Measurements from ENCODE around the gene MORC2.

Gene MORC2

DNA sequence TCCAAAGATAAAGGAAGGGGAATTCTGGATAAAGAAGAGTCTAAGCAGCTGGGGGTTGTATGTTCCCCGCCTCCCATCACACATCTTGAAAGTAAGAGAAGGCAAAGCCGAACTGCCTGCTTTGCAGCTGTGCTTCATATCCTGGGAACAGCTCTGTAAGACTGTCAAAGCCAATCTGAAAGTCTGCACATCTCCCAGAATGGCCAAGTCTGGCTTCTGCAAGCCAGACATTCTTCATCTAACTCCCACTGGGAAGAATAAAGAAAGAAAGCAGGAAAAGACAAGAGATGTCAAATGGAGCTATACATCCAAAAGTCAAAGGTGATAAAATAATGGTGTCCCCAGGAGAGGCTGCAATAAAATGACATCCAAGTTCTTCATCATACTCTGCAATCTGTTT is 15.4 kb downstream of the MORC2 start:
- no peaks in the 10 kb centered on the region for H3K9me3 ChIP-seq (ENCODE audit: insufficient read depth, low read length, severe bottlenecking)
- H3K27ac ChIP-seq (ENCODE audit: low read length), result no peak overlapping the region
- no peak for ATAC-seq (ENCODE audit: insufficient read depth, low read depth)
- no peak overlapping the region for H3K4me3 ChIP-seq (ENCODE audit: low read depth in 1 of 2, low read length in 2 of 2)
- H4K20me1 ChIP-seq (ENCODE audit: insufficient read depth, low read length), result 0 out of 2 replicates have a peak, but pooled peaks cover 2% of the 10 kb centered on the region
- no peak for DNase-seq
- H3K36me3 ChIP-seq (ENCODE audit: insufficient read depth, low read length), result peaks cover 31% of the 10 kb centered on the region
- H2AFZ ChIP-seq (ENCODE audit: low read depth, low read length), result no peak overlapping the region
- H3K79me2 ChIP-seq (ENCODE audit: insufficient read depth, low read length), result no peaks in the 10 kb centered on the region
- TF ChIP-seq, protein P1, sequence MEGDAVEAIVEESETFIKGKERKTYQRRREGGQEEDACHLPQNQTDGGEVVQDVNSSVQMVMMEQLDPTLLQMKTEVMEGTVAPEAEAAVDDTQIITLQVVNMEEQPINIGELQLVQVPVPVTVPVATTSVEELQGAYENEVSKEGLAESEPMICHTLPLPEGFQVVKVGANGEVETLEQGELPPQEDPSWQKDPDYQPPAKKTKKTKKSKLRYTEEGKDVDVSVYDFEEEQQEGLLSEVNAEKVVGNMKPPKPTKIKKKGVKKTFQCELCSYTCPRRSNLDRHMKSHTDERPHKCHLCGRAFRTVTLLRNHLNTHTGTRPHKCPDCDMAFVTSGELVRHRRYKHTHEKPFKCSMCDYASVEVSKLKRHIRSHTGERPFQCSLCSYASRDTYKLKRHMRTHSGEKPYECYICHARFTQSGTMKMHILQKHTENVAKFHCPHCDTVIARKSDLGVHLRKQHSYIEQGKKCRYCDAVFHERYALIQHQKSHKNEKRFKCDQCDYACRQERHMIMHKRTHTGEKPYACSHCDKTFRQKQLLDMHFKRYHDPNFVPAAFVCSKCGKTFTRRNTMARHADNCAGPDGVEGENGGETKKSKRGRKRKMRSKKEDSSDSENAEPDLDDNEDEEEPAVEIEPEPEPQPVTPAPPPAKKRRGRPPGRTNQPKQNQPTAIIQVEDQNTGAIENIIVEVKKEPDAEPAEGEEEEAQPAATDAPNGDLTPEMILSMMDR (IDR thresholded peaks at IDR 0.05; ENCODE audit: borderline replicate concordance, extremely low read depth, low read length, poor library complexity, severe bottlenecking), result no peak
- TF ChIP-seq EZH2 (IDR thresholded peaks at IDR 0.05; ENCODE audit: borderline replicate concordance, low read depth, low read length, severe bottlenecking), result no peak
- no peaks in the 10 kb centered on the region for H3K4me1 ChIP-seq (ENCODE audit: insufficient read depth, low read length)
- no peaks in the 10 kb centered on the region for H3K27me3 ChIP-seq (ENCODE audit: insufficient read depth, low read length, poor library complexity)
- H3K4me2 ChIP-seq (ENCODE audit: insufficient read depth, low read length), result no peak overlapping the region
- H3K9ac ChIP-seq (ENCODE audit: low read depth, low read length), result no peak overlapping the region

DNA sequence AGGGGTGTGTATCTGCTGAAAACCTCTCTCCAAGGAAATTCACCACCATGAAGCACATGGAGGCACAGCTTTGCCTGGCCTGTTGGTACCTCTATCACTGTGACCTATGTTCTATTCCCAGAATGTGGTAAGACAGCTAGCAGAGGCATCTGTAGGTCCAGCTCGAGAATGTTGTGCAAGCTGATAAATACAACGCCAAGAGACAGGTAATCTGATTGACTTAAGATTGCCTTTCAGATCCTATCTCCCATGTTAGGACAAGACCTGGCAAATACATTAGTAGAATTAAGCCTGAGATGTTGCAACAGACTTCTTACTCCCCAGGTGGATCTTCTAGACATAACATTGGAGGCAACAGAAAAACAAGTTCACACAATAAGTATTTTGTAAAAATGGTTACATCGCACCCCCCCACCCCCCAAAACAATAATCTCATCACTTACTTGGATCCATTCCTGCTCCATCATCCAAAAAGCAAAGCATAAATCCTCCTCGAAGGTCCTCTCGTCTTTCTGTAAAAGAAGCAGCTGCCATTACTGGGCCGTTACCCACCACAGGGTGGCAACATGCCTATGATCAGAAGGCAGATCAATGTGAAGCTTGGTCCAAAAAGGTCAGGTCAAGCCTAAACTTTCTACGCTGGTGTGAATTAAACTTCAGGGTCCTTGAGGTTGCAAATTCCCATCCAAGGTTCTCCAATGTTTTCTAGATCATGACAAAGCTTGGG is 18.5 kb downstream of the MORC2 start:
- no peaks in the 10 kb centered on the region for H3K4me1 ChIP-seq (ENCODE audit: insufficient read depth, low read length)
- H4K20me1 ChIP-seq (ENCODE audit: insufficient read depth, low read length), result 0 out of 2 replicates have a peak, but pooled peaks cover 2% of the 10 kb centered on the region
- H3K9me3 ChIP-seq (ENCODE audit: insufficient read depth, low read length, severe bottlenecking), result no peaks in the 10 kb centered on the region
- H3K4me3 ChIP-seq (ENCODE audit: low read depth in 1 of 2, low read length in 2 of 2), result no peak overlapping the region
- H3K27me3 ChIP-seq (ENCODE audit: insufficient read depth, low read length, poor library complexity), result no peaks in the 10 kb centered on the region
- ATAC-seq (ENCODE audit: insufficient read depth, low read depth) (no peak), DNase-seq (no peak)
- TF ChIP-seq, protein P1 (IDR thresholded peaks at IDR 0.05; ENCODE audit: borderline replicate concordance, extremely low read depth, low read length, poor library complexity, severe bottlenecking), result peak; percentile 27
- no peak for TF ChIP-seq EZH2 (IDR thresholded peaks at IDR 0.05; ENCODE audit: borderline replicate concordance, low read depth, low read length, severe bottlenecking)
- no peak overlapping the region for H3K4me2 ChIP-seq (ENCODE audit: insufficient read depth, low read length)
- no peak overlapping the region for H3K27ac ChIP-seq (ENCODE audit: low read length)
- no peak overlapping the region for H2AFZ ChIP-seq (ENCODE audit: low read depth, low read length)
- H3K9ac ChIP-seq (ENCODE audit: low read depth, low read length), result no peak overlapping the region
- H3K36me3 ChIP-seq (ENCODE audit: insufficient read depth, low read length), result peaks cover 62% of the 10 kb centered on the region
- no peaks in the 10 kb centered on the region for H3K79me2 ChIP-seq (ENCODE audit: insufficient read depth, low read length)

DNA sequence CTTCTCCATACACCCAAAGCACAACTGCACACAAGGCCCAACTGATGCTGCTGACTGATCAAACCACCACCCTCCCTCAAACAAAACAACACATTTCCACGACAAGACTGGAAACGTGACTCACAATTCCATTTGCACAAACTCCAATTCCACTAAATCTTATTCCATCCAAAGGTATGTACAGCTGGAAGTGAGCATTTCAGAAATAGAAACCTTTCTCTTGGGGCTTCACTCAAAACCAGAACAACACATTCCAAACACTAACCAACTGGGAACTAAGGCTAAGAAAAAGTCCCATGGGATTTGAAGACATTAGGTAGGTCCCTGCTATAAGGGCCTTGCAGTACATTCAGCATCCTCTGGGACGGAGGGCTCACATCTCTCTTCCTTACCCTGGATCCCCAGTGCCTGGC is 19.6 kb downstream of the MORC2 start:
- H3K36me3 ChIP-seq (ENCODE audit: insufficient read depth, low read length), result peaks cover 74% of the 10 kb centered on the region

More for the DNA sequence above, 19.6 kb downstream of the MORC2 start:
- 0 out of 2 replicates have a peak, but pooled peaks cover 2% of the 10 kb centered on the region for H4K20me1 ChIP-seq (ENCODE audit: insufficient read depth, low read length)
- no peak overlapping the region for H2AFZ ChIP-seq (ENCODE audit: low read depth, low read length)
- DNase-seq (no peak), ATAC-seq (ENCODE audit: insufficient read depth, low read depth) (no peak)
- H3K4me1 ChIP-seq (ENCODE audit: insufficient read depth, low read length), result no peaks in the 10 kb centered on the region
- H3K79me2 ChIP-seq (ENCODE audit: insufficient read depth, low read length), result no peaks in the 10 kb centered on the region
- no peak overlapping the region for H3K9ac ChIP-seq (ENCODE audit: low read depth, low read length)
- no peak overlapping the region for H3K27ac ChIP-seq (ENCODE audit: low read length)
- H3K4me3 ChIP-seq (ENCODE audit: low read depth in 1 of 2, low read length in 2 of 2), result no peak overlapping the region
- no peak overlapping the region for H3K4me2 ChIP-seq (ENCODE audit: insufficient read depth, low read length)
- H3K9me3 ChIP-seq (ENCODE audit: insufficient read depth, low read length, severe bottlenecking), result no peaks in the 10 kb centered on the region
- H3K27me3 ChIP-seq (ENCODE audit: insufficient read depth, low read length, poor library complexity), result no peaks in the 10 kb centered on the region
- no peak for TF ChIP-seq EZH2 (IDR thresholded peaks at IDR 0.05; ENCODE audit: borderline replicate concordance, low read depth, low read length, severe bottlenecking)
- TF ChIP-seq, protein P1 (IDR thresholded peaks at IDR 0.05; ENCODE audit: borderline replicate concordance, extremely low read depth, low read length, poor library complexity, severe bottlenecking), result no peak

All from DND-41 (cell line).